Immature natural killer cell (primary cell): ENCODE measurements around the gene PDLIM5. TPM values are rescaled to one million over a fixed set of nuclear protein-coding genes. Genes with fewer than 3 reads are reported as not detected.
A peak's percentile ranks its signal among the peaks of the same experiment; 100 is the strongest.

Experiments used
- DNase-seq, 3 donors: peaks; one replicate each; pipeline ENCODE4 v3.0.0; 2022; ENCODE audit warnings: mixed read lengths in 1 of 3
- H3K27ac Mint-ChIP-seq, 6 donors: one replicate each; pipeline ENCODE4 v1.8.0; 2020; ENCODE audit warnings: mixed read lengths in 6 of 6, mild to moderate bottlenecking in 5 of 6, inconsistent platforms in 4 of 6, moderate library complexity in 3 of 6
- H3K27me3 Mint-ChIP-seq, 3 donors: one replicate each; pipeline ENCODE4 v1.8.0; 2020 to 2021; ENCODE audit warnings: low read depth in 3 of 3, mild to moderate bottlenecking in 3 of 3, mixed read lengths in 3 of 3, moderate library complexity in 3 of 3, inconsistent platforms in 1 of 3
- H3K36me3 Mint-ChIP-seq, 3 donors: one replicate each; pipeline ENCODE4 v1.8.0; 2020; ENCODE audit warnings: mixed read lengths in 3 of 3, inconsistent platforms in 2 of 3, mild to moderate bottlenecking in 2 of 3
- H3K4me1 Mint-ChIP-seq, 2 donors: one replicate each; pipeline ENCODE4 v1.8.0; 2020; ENCODE audit warnings: inconsistent platforms in 2 of 2, mild to moderate bottlenecking in 2 of 2, mixed read lengths in 2 of 2, moderate library complexity in 1 of 2
- H3K4me3 Mint-ChIP-seq, 5 donors: one replicate each; pipeline ENCODE4 v1.8.0; 2020; ENCODE audit warnings: mild to moderate bottlenecking in 5 of 5, mixed read lengths in 5 of 5, inconsistent platforms in 3 of 5, moderate library complexity in 3 of 5
- H3K9me3 Mint-ChIP-seq, 6 donors: one replicate each; pipeline ENCODE4 v1.8.0; 2020; ENCODE audit warnings: mild to moderate bottlenecking in 6 of 6, mixed read lengths in 6 of 6, inconsistent platforms in 4 of 6, moderate library complexity in 3 of 6
- polyA plus RNA-seq, 3 donors: library from polyadenylated mRNA; unstranded; fragments of 300-500 nt; fragmentation: Illumina TruSeq; gene quantifications; one replicate each; pipeline ENCODE4 v1.2.3, GENCODE V29; 2021

PDLIM5 gene
- polyA plus RNA-seq, 3 donors from 2014 or later: 38.7 to 57.1 (median 55.8) TPM

GRCh38 chr4:94436512-94436911 is 15.2 kb upstream of the PDLIM5 start:
- Mint-ChIP-seq H3K36me3 (no peaks in the 10 kb centered on the region), H3K4me3 (no peak overlapping the region), H3K27ac (no peak overlapping the region), H3K27me3 (peaks cover 3 to 8% (median 5%) of the 10 kb centered on the region in 3 donors), H3K9me3 (no peaks in the 10 kb centered on the region), H3K4me1 (no peaks in the 10 kb centered on the region)
- no peak for DNase-seq

DNA sequence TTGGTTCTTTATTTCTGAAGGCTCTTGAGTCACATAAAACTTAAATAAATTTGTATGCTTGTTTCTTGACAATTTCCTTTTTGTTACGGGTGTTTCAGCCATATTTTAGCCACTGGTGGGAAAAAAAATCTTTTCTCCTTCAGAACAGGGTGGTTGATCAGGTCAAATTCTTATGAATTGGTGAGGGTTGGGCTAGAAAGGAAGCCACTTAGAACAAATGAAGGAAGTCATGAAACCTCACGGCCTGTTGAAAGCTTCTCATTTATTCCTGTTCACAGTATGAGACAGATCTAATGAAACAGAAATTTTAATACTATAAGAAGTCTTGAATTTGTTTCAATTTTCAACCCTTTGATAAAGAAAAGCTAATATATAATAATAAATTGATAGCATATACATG is 12.1 kb upstream of the PDLIM5 start:
- DNase-seq: no peak
- H3K36me3 Mint-ChIP-seq: no peaks in the 10 kb centered on the region
- H3K4me3 Mint-ChIP-seq: no peak overlapping the region
- H3K4me1 Mint-ChIP-seq: no peaks in the 10 kb centered on the region
- H3K27ac Mint-ChIP-seq: no peak overlapping the region
- H3K27me3 Mint-ChIP-seq: peaks cover 3 to 6% (median 5%) of the 10 kb centered on the region in 3 donors
- no peaks in the 10 kb centered on the region for H3K9me3 Mint-ChIP-seq

GRCh38 chr4:94441838-94442237 is 9.9 kb upstream of the PDLIM5 start:
- no peaks in the 10 kb centered on the region for H3K36me3 Mint-ChIP-seq
- H3K9me3 Mint-ChIP-seq: no peaks in the 10 kb centered on the region
- no peak overlapping the region for H3K27ac Mint-ChIP-seq
- no peak for DNase-seq
- H3K4me1 Mint-ChIP-seq: no peaks in the 10 kb centered on the region
- H3K27me3 Mint-ChIP-seq: peaks cover 0 to 5% (median 4%) of the 10 kb centered on the region in 3 donors
- no peak overlapping the region for H3K4me3 Mint-ChIP-seq

DNA sequence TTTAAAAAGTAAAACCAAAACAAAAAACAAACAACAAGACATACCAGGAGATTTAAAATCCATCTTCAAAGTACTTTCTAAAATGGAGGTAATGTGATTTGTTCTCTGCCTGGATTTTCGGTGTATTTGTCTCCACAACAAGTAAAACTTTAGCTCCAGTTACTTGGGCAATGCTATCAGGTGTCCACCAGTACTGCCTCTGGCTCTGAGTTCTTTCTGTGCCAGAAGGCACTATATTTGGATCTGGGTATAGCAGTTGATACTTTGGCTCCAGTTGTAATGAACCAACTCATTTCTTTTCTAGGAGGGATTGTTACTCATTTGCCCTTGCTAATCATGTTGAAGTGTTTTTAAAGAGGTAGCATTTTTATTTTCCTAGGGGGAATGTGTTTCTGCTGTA is 9.5 kb upstream of the PDLIM5 start:
- H3K4me1 Mint-ChIP-seq: no peaks in the 10 kb centered on the region
- H3K27ac Mint-ChIP-seq: no peak overlapping the region
- H3K36me3 Mint-ChIP-seq: no peaks in the 10 kb centered on the region
- peaks cover 2 to 6% (median 5%) of the 10 kb centered on the region in 3 donors for H3K27me3 Mint-ChIP-seq
- no peaks in the 10 kb centered on the region for H3K9me3 Mint-ChIP-seq
- no peak overlapping the region for H3K4me3 Mint-ChIP-seq
- no peak for DNase-seq

DNA sequence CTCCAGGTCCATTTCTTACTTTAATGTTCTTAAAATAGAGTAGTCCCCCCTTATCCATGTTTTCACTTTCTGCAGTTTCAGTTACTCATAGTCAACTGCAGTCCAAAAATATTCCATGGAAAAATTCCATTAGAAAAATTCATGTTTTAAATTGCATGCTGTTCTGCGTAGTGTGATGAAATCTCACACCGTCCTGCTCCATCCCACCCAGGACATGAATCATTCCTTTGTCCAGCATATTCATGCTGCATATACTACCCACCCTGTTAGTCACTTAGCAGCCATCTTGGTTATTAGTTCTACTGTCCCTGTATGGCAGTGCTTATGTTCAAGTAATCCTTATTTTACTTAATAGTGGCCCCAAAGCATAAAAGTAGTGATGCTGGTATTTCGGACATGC is 5.4 kb upstream of the PDLIM5 start:
- no peak for DNase-seq
- H3K27ac Mint-ChIP-seq: no peak overlapping the region
- H3K36me3 Mint-ChIP-seq: no peaks in the 10 kb centered on the region
- H3K27me3 Mint-ChIP-seq: peaks cover 4 to 12% (median 4%) of the 10 kb centered on the region in 3 donors
- no peak overlapping the region for H3K4me3 Mint-ChIP-seq
- H3K9me3 Mint-ChIP-seq: no peaks in the 10 kb centered on the region
- peaks cover 5 to 6% of the 10 kb centered on the region in 2 donors for H3K4me1 Mint-ChIP-seq

DNA sequence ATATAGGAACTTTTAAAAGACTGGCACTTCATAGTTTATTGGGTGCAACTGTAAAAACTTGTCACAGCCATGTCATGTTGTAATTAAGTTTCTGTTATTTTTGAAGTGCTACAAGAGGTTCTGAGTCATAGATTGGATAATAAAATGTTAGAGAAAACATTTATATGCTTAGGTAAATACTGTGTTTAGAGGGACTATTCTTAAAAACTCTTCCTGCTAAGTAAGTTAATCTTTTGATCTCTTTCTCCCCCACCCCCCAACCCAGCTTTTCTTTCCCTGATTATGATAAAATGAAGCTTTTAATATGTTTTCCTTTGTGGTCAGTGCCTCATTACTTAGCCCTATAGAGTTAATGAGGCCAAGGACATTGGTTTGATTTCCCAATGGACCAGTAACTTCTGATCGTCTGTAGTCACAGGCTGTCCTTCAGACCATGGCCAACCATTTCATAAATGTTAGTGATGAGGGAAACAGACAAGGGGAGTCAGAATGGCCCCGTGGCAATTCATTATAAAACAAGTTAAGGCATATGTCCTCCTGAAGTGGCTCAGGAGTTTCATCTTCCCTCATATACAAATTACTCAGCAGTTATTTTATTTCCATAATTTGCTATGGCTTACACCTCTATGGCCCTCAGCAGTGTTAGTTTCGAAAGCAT is 3.9 kb upstream of the PDLIM5 start:
- no peaks in the 10 kb centered on the region for H3K9me3 Mint-ChIP-seq
- no peaks in the 10 kb centered on the region for H3K36me3 Mint-ChIP-seq
- H3K4me3 Mint-ChIP-seq: no peak overlapping the region
- peaks cover 4 to 13% (median 12%) of the 10 kb centered on the region in 3 donors for H3K27me3 Mint-ChIP-seq
- no peak overlapping the region for H3K27ac Mint-ChIP-seq
- no peak for DNase-seq
- H3K4me1 Mint-ChIP-seq: peaks cover 13 to 15% of the 10 kb centered on the region in 2 donors

DNA sequence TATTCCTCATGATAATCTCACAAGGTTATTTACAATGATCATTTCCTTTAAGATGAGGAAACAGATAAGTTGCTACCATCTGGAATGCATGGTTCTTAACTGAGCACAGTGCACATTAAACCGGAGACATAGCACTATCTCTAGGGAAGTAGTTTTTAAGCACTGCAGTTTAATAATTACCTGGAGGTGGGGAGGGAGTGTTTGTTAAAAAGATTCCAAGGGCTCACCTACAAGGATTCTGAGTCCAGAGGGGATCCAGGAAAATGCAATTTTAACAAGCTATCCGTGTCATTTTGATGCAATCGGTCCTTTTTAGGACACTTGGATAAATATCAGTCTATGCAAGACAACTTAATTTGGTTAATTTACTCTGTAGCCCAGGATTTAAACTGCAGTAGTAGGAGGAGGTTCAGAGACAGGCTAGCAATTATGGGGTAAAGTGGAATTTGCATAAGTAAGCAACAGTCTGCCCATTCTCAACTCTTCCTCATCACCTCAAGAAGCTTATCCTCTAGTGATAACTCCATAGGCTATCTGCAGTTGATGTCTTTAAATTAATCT is 2.8 kb upstream of the PDLIM5 start:
- H3K9me3 Mint-ChIP-seq: no peaks in the 10 kb centered on the region
- H3K27me3 Mint-ChIP-seq: peaks cover 4 to 15% (median 12%) of the 10 kb centered on the region in 3 donors
- no peak overlapping the region for H3K27ac Mint-ChIP-seq
- no peaks in the 10 kb centered on the region for H3K36me3 Mint-ChIP-seq
- DNase-seq: no peak
- H3K4me3 Mint-ChIP-seq: no peak overlapping the region
- peaks cover 17 to 21% of the 10 kb centered on the region in 2 donors for H3K4me1 Mint-ChIP-seq

DNA sequence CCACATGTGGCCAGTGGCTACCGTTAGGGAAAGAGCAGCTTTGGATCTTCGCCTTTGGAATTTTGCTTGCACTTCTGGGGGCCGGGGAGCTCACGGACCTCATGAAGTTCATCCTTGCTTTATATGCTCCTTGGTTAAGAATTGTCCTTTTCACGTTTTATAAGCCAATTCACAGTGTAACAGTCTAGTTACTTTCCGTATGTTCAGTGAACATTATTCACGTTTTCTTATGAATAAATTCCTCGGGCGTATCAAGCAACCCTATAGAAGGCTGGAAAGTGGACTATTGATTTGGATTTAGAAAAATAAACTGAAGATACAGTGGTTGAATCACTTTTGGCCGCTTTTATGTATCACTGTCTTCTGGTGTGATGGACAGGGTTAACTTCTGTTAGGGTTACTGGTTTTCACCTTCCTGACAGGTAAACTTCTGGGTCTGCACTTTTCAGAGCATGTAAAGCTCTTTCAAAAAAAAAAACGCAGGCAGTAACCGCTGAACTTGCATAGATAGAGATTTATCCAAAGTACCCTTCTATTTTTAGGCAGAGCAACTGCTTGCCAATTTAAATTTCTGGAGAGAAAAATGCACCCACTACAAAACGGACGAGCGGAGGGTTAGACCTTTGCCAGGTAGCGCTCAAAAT is 569 bp upstream of the PDLIM5 start:
- peak in 2 of 3 donors; percentile 1 to 3 for DNase-seq
- H3K4me3 Mint-ChIP-seq: peak overlapping the region; percentile 87 to 90 (median 89)
- H3K27ac Mint-ChIP-seq: peak overlapping the region; percentile 13 to 82 (median 70)
- peaks cover 0 to 3% (median 0%) of the 10 kb centered on the region in 3 donors for H3K36me3 Mint-ChIP-seq
- no peaks in the 10 kb centered on the region for H3K9me3 Mint-ChIP-seq
- peaks cover 4 to 13% (median 12%) of the 10 kb centered on the region in 3 donors for H3K27me3 Mint-ChIP-seq
- peaks cover 17 to 21% of the 10 kb centered on the region in 2 donors for H3K4me1 Mint-ChIP-seq

DNA sequence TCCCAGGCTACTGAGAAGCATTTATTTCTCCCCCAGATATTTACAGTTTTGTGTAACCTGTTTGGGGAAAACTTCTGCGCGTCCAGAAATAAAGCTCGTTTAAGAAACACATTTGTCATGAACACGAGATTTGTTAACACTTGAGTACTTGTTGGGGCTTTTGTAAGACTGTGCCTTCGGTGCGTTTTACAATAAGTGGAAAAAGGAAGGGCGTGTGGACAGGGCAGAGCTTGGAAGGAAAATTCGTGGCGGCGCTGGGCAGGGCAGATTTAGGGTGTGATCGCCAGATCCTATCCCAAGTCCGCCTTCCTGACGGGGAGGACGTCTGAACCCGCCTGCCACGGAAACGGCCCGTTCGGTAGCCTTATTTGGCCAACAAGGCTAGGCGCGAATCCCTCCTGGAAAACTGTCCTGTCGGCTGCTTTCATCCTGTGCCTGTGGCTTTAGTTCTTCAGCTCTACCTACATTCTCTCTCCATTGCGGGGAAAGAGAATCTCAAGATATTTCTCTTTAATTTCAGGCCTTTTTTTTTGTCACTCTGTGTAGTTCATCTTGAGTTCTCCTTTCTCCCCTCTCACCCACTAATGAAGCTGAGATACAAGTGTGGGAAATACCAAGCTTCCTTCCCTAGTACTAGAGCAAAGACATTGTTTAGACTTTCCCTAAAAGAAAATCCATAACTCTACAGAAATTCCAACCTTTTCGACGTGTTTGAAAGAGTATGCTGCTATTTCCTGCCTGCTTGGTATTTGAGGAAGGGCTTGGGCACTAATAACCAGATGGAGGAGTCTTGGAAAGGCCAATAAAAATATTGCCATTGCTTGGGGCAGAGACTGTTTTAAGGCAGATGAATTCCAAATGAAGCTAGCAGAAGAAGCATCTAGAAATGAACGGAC is 982 bp downstream of the PDLIM5 start:
- Mint-ChIP-seq H3K4me1 (peaks cover 20 to 21% of the 10 kb centered on the region in 2 donors), H3K4me3 (peak overlapping the region; percentile 87 to 90 (median 90)), H3K9me3 (no peaks in the 10 kb centered on the region), H3K27me3 (peaks cover 2 to 13% (median 5%) of the 10 kb centered on the region in 3 donors), H3K36me3 (peaks cover 0 to 3% (median 0%) of the 10 kb centered on the region in 3 donors), H3K27ac (peak overlapping the region; percentile 13 to 72 (median 58))
- peak in 2 of 3 donors; percentile 3 to 9 for DNase-seq

- H3K4me1 Mint-ChIP-seq: peaks cover 20 to 21% of the 10 kb centered on the region in 2 donors
- H3K9me3 Mint-ChIP-seq: no peaks in the 10 kb centered on the region
- no peak for DNase-seq
- H3K27ac Mint-ChIP-seq: peak overlapping the region in 1 of 6 donors; percentile 72
- peaks cover 2 to 13% (median 5%) of the 10 kb centered on the region in 3 donors for H3K27me3 Mint-ChIP-seq
- H3K36me3 Mint-ChIP-seq: peaks cover 0 to 3% (median 0%) of the 10 kb centered on the region in 3 donors
- H3K4me3 Mint-ChIP-seq: peak overlapping the region; percentile 87 to 90 (median 90)
These were observed 1.7 kb downstream of the PDLIM5 start for GRCh38 chr4:94453391-94453963.

GRCh38 chr4:94454405-94454804 is 2.7 kb downstream of the PDLIM5 start:
- H3K27me3 Mint-ChIP-seq: peaks cover 0 to 13% (median 0%) of the 10 kb centered on the region in 3 donors
- no peak overlapping the region for H3K27ac Mint-ChIP-seq
- H3K36me3 Mint-ChIP-seq: peaks cover 0 to 5% (median 3%) of the 10 kb centered on the region in 3 donors
- peaks cover 20 to 21% of the 10 kb centered on the region in 2 donors for H3K4me1 Mint-ChIP-seq
- H3K4me3 Mint-ChIP-seq: no peak overlapping the region
- no peaks in the 10 kb centered on the region for H3K9me3 Mint-ChIP-seq
- DNase-seq: no peak

- Mint-ChIP-seq H3K36me3 (peaks cover 0 to 5% (median 3%) of the 10 kb centered on the region in 3 donors), H3K4me1 (peaks cover 20 to 21% of the 10 kb centered on the region in 2 donors), H3K27ac (no peak overlapping the region), H3K9me3 (no peaks in the 10 kb centered on the region), H3K27me3 (peaks cover 0 to 13% (median 0%) of the 10 kb centered on the region in 3 donors), H3K4me3 (no peak overlapping the region)
- no peak for DNase-seq
These were observed 3.3 kb downstream of the PDLIM5 start for GRCh38 chr4:94455081-94455480.

DNA sequence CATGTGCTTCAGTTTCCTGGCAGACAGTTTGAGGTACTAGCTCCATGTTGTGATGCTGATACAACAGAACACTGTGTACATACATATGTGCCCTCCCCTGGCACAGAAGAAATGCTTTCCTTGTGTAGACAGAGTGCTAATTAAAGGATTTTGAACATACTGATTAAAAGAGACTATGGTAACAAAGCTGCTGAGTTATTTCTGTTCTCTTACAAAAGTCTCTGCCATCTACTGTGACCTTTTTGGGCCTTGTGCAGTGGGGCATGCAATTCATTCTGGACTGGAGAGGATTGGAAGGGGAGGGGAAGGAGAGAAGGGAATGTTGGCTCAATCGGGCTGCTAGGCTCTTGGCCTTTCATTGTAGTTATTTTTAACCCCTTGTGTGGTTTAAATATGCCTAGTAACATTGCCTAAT is 6.0 kb downstream of the PDLIM5 start:
- peaks cover 0 to 3% (median 0%) of the 10 kb centered on the region in 3 donors for H3K27me3 Mint-ChIP-seq
- H3K36me3 Mint-ChIP-seq: peaks cover 0 to 8% (median 5%) of the 10 kb centered on the region in 3 donors
- no peak for DNase-seq
- H3K4me3 Mint-ChIP-seq: no peak overlapping the region
- H3K9me3 Mint-ChIP-seq: no peaks in the 10 kb centered on the region
- H3K4me1 Mint-ChIP-seq: peaks cover 8 to 9% of the 10 kb centered on the region in 2 donors
- no peak overlapping the region for H3K27ac Mint-ChIP-seq
